GM19455 (cell line): ENCODE results near the gene LRRN3.

Source experiments
- ATAC-seq: cut with Tn5 transposase; IDR thresholded peaks from one replicate; pipeline ENCODE4 v1.9.1; 2021; ENCODE audit not compliant: unreplicated experiment

LRRN3 gene

GRCh38 chr7:111162692-111163091 is 71.8 kb downstream of the LRRN3 start:
- no peak for ATAC-seq

GRCh38 chr7:111164442-111164841 is 73.5 kb downstream of the LRRN3 start:
- no peak for ATAC-seq

GRCh38 chr7:111168182-111168581 is 77.3 kb downstream of the LRRN3 start:
- ATAC-seq, result no peak

- ATAC-seq, result no peak
Observed at GRCh38 chr7:111172564-111173257, 81.8 kb downstream of the LRRN3 start.

- no peak for ATAC-seq
Observed at GRCh38 chr7:111173528-111173927, 82.6 kb downstream of the LRRN3 start.

GRCh38 chr7:111173990-111174389 is 83.1 kb downstream of the LRRN3 start:
- no peak for ATAC-seq

- ATAC-seq, result no peak
Observed at GRCh38 chr7:111174510-111174909, 83.6 kb downstream of the LRRN3 start.
